T47D (cell line): Measurements from ENCODE around the gene SMPD3.
A peak's percentile ranks its signal among the peaks of the same experiment; 100 is the strongest.

Source experiments
- DNase-seq, 2 experiments: peaks; one replicate each; pipeline versions ENCODE4 v3.0.0 to v3.0.0-alpha.2; 2011 to 2012; ENCODE audit warnings: low read depth in 1 of 2, low spot score in 1 of 2
- JUND ChIP-seq: IDR thresholded peaks from 2 replicates; pipeline ENCODE4 v1.6.1; 2012; ENCODE audit warnings: low read depth
- in situ Hi-C: cut with HindIII; loops from 2 replicates; pipeline ENCODE4 v1.10.0; 2016; ENCODE audit warnings: low sequenced_read_pairs, low pct_unique_long_range_greater_than_20kb

SMPD3 gene

GRCh38 chr16:68423771-68424170 is 24.5 kb downstream of the SMPD3 start:
- DNase-seq = no peak
- in situ Hi-C loops = no loop called here
- TF ChIP-seq JUND = no peak

DNA sequence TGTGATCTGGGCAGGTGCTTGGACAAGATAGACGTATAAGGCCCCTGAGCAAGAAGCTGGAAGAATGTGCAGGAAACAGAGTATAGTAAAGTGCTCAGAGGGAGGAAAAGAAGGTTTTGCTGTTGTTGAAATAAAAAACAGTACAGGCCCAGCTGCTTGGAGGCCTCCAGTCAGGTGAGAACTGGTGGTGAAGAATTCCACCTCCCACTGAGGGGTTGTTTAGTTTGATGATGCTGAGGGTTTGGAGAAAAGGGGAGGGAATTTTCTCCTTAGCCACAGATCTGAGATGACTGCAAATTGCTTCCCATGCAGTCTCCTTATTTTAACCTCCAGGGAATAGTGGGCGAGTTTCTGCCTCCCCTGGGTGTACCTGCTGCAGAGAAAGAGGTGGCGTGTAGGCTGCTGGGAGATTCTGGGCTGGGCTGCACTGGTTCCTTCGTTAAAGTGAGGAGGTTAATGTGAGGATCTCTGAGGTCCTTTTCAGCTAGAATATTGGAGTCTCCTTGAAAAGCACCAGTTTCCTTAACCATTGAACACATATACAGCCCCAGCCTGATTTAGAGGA is 25.8 kb downstream of the SMPD3 start:
- no peak for DNase-seq
- in situ Hi-C loops = no loop called here
- TF ChIP-seq JUND = no peak

- TF ChIP-seq JUND = no peak
- in situ Hi-C loops = no loop called here
- DNase-seq = no peak
Observed at GRCh38 chr16:68421076-68421475, 27.2 kb downstream of the SMPD3 start.

- in situ Hi-C loops = no loop called here
- no peak for TF ChIP-seq JUND
- no peak for DNase-seq
Observed at GRCh38 chr16:68420366-68420942, 27.9 kb downstream of the SMPD3 start.

DNA sequence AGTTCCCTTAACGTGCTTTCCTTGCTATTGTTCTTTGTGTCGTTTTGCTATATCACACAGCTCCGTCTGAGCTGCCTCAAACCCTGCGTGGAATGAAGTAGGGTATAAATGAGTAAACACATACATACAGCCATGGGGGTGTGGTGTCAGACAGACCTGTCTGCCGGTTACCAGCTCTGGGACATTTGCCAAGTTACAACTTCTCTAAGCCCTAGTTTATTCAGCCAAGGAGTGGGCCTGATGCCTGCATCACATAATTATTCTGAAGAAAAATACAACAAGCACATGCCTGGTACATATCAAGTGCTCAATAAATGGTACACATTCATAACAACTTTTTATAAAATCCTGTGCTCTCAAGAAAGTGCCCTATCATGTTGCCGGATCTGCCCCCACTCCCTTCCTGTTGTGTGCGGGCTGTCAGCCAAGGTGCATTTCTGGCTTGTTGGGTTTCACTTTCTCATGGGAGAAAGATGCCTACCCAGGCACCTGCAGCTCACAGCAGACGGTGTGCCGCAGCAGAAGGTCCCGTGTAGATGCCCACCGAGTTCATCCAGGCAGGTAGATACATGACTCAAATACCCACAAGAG is 30.5 kb downstream of the SMPD3 start:
- TF ChIP-seq JUND = no peak
- DNase-seq = peak; percentile 40 to 93
- in situ Hi-C loops = no loop called here

GRCh38 chr16:68416057-68417046 is 32.0 kb downstream of the SMPD3 start:
- peak; percentile 61 to 97 for DNase-seq
- in situ Hi-C loops = no loop called here
- TF ChIP-seq JUND = no peak; the same call in 1 of the 2 replicates

- no peak for TF ChIP-seq JUND
- in situ Hi-C loops = no loop called here
- peak in 1 of 2 experiments; percentile 12 for DNase-seq
Observed at GRCh38 chr16:68414581-68414980, 33.7 kb downstream of the SMPD3 start.

GRCh38 chr16:68412061-68412460 is 36.2 kb downstream of the SMPD3 start:
- no peak for TF ChIP-seq JUND
- no peak for DNase-seq
- in situ Hi-C loops = no loop called here

- no peak for TF ChIP-seq JUND
- DNase-seq = no peak
- in situ Hi-C loops = no loop called here
Observed at GRCh38 chr16:68411086-68411485, 37.2 kb downstream of the SMPD3 start.

DNA sequence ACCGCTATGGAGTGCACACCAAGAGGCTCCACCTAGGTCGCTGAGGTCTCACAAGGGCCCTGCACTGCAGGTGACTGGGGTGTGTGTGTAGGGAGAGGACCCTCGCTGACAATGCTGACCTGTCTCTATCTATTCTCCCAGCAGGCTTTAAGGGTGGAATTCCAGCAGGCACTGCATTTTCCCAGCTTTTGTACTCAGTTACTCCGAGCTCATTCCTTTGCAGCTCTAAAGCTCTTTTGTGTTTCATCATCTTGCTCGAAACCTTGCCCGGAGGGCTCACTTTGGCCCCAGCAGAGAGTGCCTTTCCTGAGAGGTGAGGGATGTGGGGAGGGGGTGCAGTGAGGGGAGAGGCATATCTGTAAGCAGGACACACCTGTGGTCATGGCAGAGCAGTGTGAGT is 39.3 kb downstream of the SMPD3 start:
- in situ Hi-C loops = no loop called here
- no peak for DNase-seq
- no peak for TF ChIP-seq JUND

- no peak for TF ChIP-seq JUND
- in situ Hi-C loops = no loop called here
- DNase-seq = no peak
Observed at GRCh38 chr16:68408428-68408827, 39.9 kb downstream of the SMPD3 start.

- in situ Hi-C loops = no loop called here
- DNase-seq = peak in 1 of 2 experiments; percentile 71
- TF ChIP-seq JUND = no peak
Observed at GRCh38 chr16:68406458-68407152, 41.7 kb downstream of the SMPD3 start.
